SK-N-SH (cell line): ENCODE results near the gene WDTC1. TPM values are rescaled to one million over a fixed set of nuclear protein-coding genes. Genes with fewer than 3 reads are reported as not detected.
"Not testable (repeated sequence)": the region's sequence is repeated elsewhere in the genome, so short reads cannot be mapped to it uniquely, and the experiment has no call there.

Experiments
- CTCF ChIA-PET: fragments of 300-600, 350-600 bp; formaldehyde crosslinking; extraction: SDS; loops from one replicate; lab custom pipeline; 2021; lab: Yijun Ruan, JAX
- POLR2A ChIA-PET: fragments of 350-600 bp; sonication (Branson Sonifier 250); formaldehyde crosslinking; extraction: SDS; loops from one replicate; lab custom pipeline; 2020; ENCODE audit warnings: antibody characterized with exemption, inconsistent platforms; lab: Yijun Ruan, JAX
- DNase-seq: peaks from one replicate; pipeline ENCODE4 v3.0.0; 2012
- H2AFZ ChIP-seq: fragments of 200-600 bp; sonication (generic); 2 replicates; pipeline ENCODE4 v1.8.1; 2016; ENCODE audit warnings: antibody characterized with exemption, mild to moderate bottlenecking, low read depth
- H3F3A ChIP-seq: fragments of 200-600 bp; sonication (generic); replicated peaks from 2 replicates; pipeline ENCODE3; 2016; ENCODE audit warnings: antibody characterized with exemption, mild to moderate bottlenecking; ENCODE audit not compliant: insufficient read depth
- H3K27ac ChIP-seq, 2 experiments: fragments of 200-500 bp in 1 of 2; fragments of 200-600 bp in 1 of 2; sonication (Bioruptor generic) in 1 of 2; sonication (generic), shearing (Covaris generic) in 1 of 2; 2 replicates each; pipeline versions ENCODE4 v1.5.1 to v1.6.1; 2014 to 2016; ENCODE audit warnings: low read depth in 2 of 2, inconsistent platforms in 1 of 2, low read length in 1 of 2, mild to moderate bottlenecking in 1 of 2, mixed read lengths in 1 of 2
- H3K27me3 ChIP-seq: fragments of 200-600 bp; sonication (generic), shearing (Covaris generic); 2 replicates; pipeline ENCODE4 v1.6.1; 2016; ENCODE audit warnings: mixed run types; ENCODE audit not compliant: insufficient read depth
- H3K36me3 ChIP-seq, 2 experiments: fragments of 200-500 bp in 1 of 2; fragments of 200-600 bp in 1 of 2; sonication (Bioruptor generic) in 1 of 2; sonication (generic) in 1 of 2; replicated peaks in 1 of 2; 2 replicates each; pipeline versions ENCODE3 to v1.5.1; 2014 to 2016; ENCODE audit warnings: low read length in 1 of 2, mild to moderate bottlenecking in 1 of 2; ENCODE audit not compliant: insufficient read depth in 2 of 2, control insufficient read depth in 1 of 2
- H3K4me1 ChIP-seq, 2 experiments: fragments of 200-500 bp in 1 of 2; fragments of 200-600 bp in 1 of 2; sonication (Bioruptor generic) in 1 of 2; sonication (generic), shearing (Covaris generic) in 1 of 2; 2 replicates each; pipeline versions ENCODE4 v1.5.1 to v1.6.1; 2014 to 2016; ENCODE audit warnings: low read depth in 1 of 2, low read length in 1 of 2, mixed run types in 1 of 2; ENCODE audit not compliant: insufficient read depth in 2 of 2, control insufficient read depth in 1 of 2
- H3K4me2 ChIP-seq: fragments of 200-600 bp; sonication (generic), shearing (Covaris generic); 2 replicates; pipeline ENCODE4 v1.6.1; 2017; ENCODE audit warnings: mixed run types
- H3K4me3 ChIP-seq, 2 experiments: fragments of 200-500 bp in 1 of 2; fragments of 200-600 bp in 1 of 2; sonication (Bioruptor generic) in 1 of 2; sonication (generic), shearing (Covaris generic) in 1 of 2; 2 replicates each; pipeline versions ENCODE4 v1.5.1 to v1.8.1; 2014 to 2016; ENCODE audit warnings: low read depth in 2 of 2, inconsistent platforms in 1 of 2, low read length in 1 of 2, mild to moderate bottlenecking in 1 of 2, mixed read lengths in 1 of 2, moderate library complexity in 1 of 2
- H3K79me2 ChIP-seq: fragments of 200-600 bp; sonication (generic); 2 replicates; pipeline ENCODE4 v1.8.1; 2017; ENCODE audit warnings: mild to moderate bottlenecking; ENCODE audit not compliant: insufficient read depth
- H3K9ac ChIP-seq: fragments of 200-600 bp; sonication (generic); 2 replicates; pipeline ENCODE4 v1.6.1; 2017; ENCODE audit warnings: mixed run types
- H3K9me2 ChIP-seq: fragments of 200-600 bp; sonication (generic); 2 replicates; pipeline ENCODE4 v1.6.1; 2017; ENCODE audit warnings: mixed run types
- H3K9me3 ChIP-seq: fragments of 200-600 bp; sonication (generic); 2 replicates; pipeline ENCODE4 v1.6.1; 2017; ENCODE audit warnings: mixed run types, mild to moderate bottlenecking, moderate library complexity
- H4K20me1 ChIP-seq: fragments of 200-600 bp; sonication (generic); 2 replicates; pipeline ENCODE4 v1.6.1; 2017; ENCODE audit warnings: mild to moderate bottlenecking, mixed run types; ENCODE audit not compliant: insufficient read depth
- FOXJ3 ChIP-seq: sonication (generic); formaldehyde crosslinking; IDR thresholded peaks from 2 replicates; pipeline ENCODE4 v1.5.1; 2020; ENCODE audit warnings: mild to moderate bottlenecking, missing genetic modification reagents
- GABPA ChIP-seq: IDR thresholded peaks from 2 replicates; pipeline ENCODE4 v1.4.0; 2012; ENCODE audit warnings: low read depth, mild to moderate bottlenecking
- JUND ChIP-seq: IDR thresholded peaks from 2 replicates; pipeline ENCODE4 v1.4.0; 2012
- MEF2A ChIP-seq: IDR thresholded peaks from 2 replicates; pipeline ENCODE4 v1.4.0; 2012; ENCODE audit warnings: low read depth, borderline replicate concordance
- MXI1 ChIP-seq: IDR thresholded peaks from 2 replicates; pipeline ENCODE4 v1.6.1; 2012; ENCODE audit warnings: mild to moderate bottlenecking, low read depth, low read length, improper control_type of control experiment
- RXRA ChIP-seq: IDR thresholded peaks from 2 replicates; pipeline ENCODE4 v1.4.0; 2012; ENCODE audit warnings: low read depth, mild to moderate bottlenecking, borderline replicate concordance
- SIN3A ChIP-seq: IDR thresholded peaks from 2 replicates; pipeline ENCODE4 v1.6.1; 2012; ENCODE audit warnings: low read depth, mild to moderate bottlenecking, low read length, moderate library complexity, borderline replicate concordance
- SMC3 ChIP-seq: IDR thresholded peaks from 2 replicates; pipeline ENCODE4 v1.6.1; 2012; ENCODE audit warnings: low read depth, low read length, improper control_type of control experiment
- TAF1 ChIP-seq: IDR thresholded peaks from 2 replicates; pipeline ENCODE4 v1.6.1; 2012; ENCODE audit warnings: low read depth, mild to moderate bottlenecking, low read length, moderate library complexity, borderline replicate concordance
- TEAD4 ChIP-seq: IDR thresholded peaks from 2 replicates; pipeline ENCODE4 v1.4.0; 2012; ENCODE audit warnings: mild to moderate bottlenecking, borderline replicate concordance; ENCODE audit not compliant: insufficient read depth
- WGBS: methylation state at CpG from one replicate; pipeline ENCODE4 v1.1.6; 2017; ENCODE audit warnings: low lambda C conversion rate; 5-methylcytosine and 5-hydroxymethylcytosine counted together
- polyA plus RNA-seq, 3 experiments: library from polyadenylated mRNA; depleted of rRNA; stranded (reverse); fragments of >200 nt; gene quantifications; 2 replicates each; pipeline ENCODE4 v1.2.3, GENCODE V29; 2012
- TF ChIP-seq, protein P1 (sequence below): fragments of 200-600 bp; sonication (generic); IDR thresholded peaks from 2 replicates; pipeline ENCODE4 v1.6.1; 2017; ENCODE audit warnings: antibody characterized with exemption, mild to moderate bottlenecking, moderate library complexity

Gene WDTC1
- polyA plus RNA-seq, 1 of the 3 experiments (the other 2 are of a cell fraction), result 12.0 TPM

DNA sequence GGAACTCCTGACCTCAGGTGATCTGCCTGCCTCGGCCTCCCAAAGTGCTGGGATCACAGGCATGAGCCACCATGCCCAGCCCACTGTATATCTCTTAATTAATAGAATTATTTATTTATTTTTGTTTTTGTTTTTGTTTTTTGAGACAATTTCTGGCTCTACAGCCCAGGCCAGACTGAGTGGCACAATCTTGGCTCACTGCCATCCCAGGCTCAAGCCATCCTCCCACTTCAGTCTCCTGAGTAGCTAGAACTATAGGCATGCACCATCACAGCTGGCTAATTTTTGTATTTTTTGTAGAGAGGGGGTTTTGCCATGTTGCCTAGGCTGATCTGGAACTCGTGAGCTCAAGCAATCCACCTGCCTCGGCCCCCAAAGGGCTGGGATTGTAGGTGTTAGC lies 15.7 kb upstream of the WDTC1 start (continued):
- TF ChIP-seq, protein P1, sequence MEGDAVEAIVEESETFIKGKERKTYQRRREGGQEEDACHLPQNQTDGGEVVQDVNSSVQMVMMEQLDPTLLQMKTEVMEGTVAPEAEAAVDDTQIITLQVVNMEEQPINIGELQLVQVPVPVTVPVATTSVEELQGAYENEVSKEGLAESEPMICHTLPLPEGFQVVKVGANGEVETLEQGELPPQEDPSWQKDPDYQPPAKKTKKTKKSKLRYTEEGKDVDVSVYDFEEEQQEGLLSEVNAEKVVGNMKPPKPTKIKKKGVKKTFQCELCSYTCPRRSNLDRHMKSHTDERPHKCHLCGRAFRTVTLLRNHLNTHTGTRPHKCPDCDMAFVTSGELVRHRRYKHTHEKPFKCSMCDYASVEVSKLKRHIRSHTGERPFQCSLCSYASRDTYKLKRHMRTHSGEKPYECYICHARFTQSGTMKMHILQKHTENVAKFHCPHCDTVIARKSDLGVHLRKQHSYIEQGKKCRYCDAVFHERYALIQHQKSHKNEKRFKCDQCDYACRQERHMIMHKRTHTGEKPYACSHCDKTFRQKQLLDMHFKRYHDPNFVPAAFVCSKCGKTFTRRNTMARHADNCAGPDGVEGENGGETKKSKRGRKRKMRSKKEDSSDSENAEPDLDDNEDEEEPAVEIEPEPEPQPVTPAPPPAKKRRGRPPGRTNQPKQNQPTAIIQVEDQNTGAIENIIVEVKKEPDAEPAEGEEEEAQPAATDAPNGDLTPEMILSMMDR, result no peak
- no peak for TF ChIP-seq FOXJ3 (CRISPR knock-in tag)

DNA sequence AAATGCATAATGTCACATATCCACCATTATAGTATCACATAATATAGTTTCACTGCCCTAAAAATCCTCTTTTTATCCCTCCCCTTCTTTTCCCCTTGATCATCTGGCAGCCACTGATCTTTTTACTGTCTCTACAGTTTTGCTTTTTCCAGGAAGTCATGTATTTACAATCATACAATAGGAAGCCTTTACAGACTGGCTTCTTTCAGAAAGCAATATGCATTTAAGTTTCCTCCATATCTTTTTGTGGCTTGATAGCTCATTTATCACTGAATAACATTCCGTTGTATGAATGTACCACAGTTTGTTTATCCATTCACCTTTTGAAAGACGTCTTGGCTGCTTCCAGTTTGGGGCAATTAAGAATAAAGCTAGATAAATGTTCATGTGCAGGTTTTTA lies 14.3 kb upstream of the WDTC1 start:
- Histone ChIP-seq H4K20me1 (no peaks in the 10 kb centered on the region), H3K36me3 (no peaks in the 10 kb centered on the region), H3K9me3 (no peaks in the 10 kb centered on the region), H3K9ac (no peak overlapping the region), H3K27ac (no peak overlapping the region), H2AFZ (no peak overlapping the region), H3F3A (no peaks in the 10 kb centered on the region), H3K4me2 (no peak overlapping the region), H3K4me3 (no peak overlapping the region), H3K27me3 (no peaks in the 10 kb centered on the region), H3K4me1 (no peaks in the 10 kb centered on the region), H3K79me2 (no peaks in the 10 kb centered on the region), H3K9me2 (no peaks in the 10 kb centered on the region)
- WGBS, result 59% methylated on average over 2 of the region's 2 CpGs
- ChIA-PET CTCF (interaction anchor here (1.2 to 1.5 kb wide), 2 partner anchors 64 to 174 kb away, joined by 3 to 6 read pairs; no protein-coding TSS in a partner anchor), POLR2A (interaction anchor here (0.6 kb wide), 1 partner anchor 1250 kb away, joined by 3 read pairs; no protein-coding TSS in a partner anchor)
- TF ChIP-seq JUND, result no peak
- no peak for TF ChIP-seq SMC3
- no peak for TF ChIP-seq TAF1
- no peak for TF ChIP-seq GABPA
- no peak for TF ChIP-seq MEF2A
- TF ChIP-seq MXI1, result no peak
- no peak for TF ChIP-seq SIN3A
- TF ChIP-seq, protein P1, result no peak
- no peak for TF ChIP-seq TEAD4
- no peak for TF ChIP-seq RXRA
- DNase-seq, result no peak

DNA sequence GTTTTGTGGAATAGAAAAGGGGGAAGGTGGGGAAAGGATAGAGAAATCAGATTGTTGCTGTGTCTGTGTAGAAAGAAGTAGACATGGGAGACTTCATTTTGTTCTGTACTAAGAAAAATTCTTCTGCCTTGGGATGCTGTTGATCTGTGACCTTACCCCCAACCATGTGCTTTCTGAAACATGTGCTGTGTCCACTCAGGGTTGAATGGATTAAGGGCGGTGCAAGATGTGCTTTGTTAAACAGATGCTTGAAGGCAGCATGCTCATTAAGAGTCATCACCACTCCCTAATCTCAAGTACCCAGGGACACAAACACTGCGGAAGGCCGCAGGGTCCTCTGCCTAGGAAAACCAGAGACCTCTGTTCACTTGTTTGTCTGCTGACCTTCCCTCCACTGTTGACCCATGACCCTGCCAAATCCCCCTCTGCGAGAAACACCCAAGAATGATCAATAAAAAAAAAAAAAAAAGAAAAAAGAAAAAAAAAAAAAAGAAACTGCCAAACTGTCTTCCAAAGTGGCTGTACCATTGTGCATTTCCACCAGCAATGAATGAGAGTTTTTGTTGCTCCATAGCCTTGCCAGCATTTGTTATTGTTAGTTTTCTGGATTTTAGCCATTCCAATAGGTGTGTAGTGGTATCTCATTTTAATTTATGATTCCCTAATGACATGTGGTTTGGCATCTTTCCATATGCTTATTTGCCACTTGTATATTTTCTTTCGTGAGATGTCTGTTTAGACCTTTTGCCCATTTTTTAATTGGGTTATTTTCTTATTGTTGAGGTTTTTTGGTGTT lies 13.5 kb upstream of the WDTC1 start:
- H3K79me2 ChIP-seq, H2AFZ ChIP-seq, H3K9ac ChIP-seq, POLR2A ChIA-PET, H3K27me3 ChIP-seq, H3K27ac ChIP-seq, H3K4me2 ChIP-seq, H3K36me3 ChIP-seq, H3K9me2 ChIP-seq, H3K9me3 ChIP-seq, H3K4me3 ChIP-seq, DNase-seq, H3F3A ChIP-seq, H3K4me1 ChIP-seq, H4K20me1 ChIP-seq: not testable (repeated sequence)
- CTCF ChIA-PET, result interaction anchor here (1.2 to 1.5 kb wide), 2 partner anchors 63 to 175 kb away, joined by 3 to 6 read pairs; no protein-coding TSS in a partner anchor
- 77% methylated on average over 5 of the region's 5 CpGs for WGBS
